ENCODE data around the gene NAA20. TPM values are rescaled to one million over a fixed set of nuclear protein-coding genes. Genes with fewer than 3 reads are reported as not detected.

Gene NAA20
- total RNA-seq, 1 experiment from 2014 or later = 113 TPM

- Histone ChIP-seq H3K4me1 (ENCODE audit: insufficient read depth, low read length) (peaks cover 22% of the 10 kb centered on the region), H3K4me3 (ENCODE audit: low read length) (no peak overlapping the region), H3K9me3 (ENCODE audit: low read length) (no peaks in the 10 kb centered on the region), H3K36me3 (ENCODE audit: low read depth, low read length) (no peaks in the 10 kb centered on the region), H3K9me2 (replicated peaks; ENCODE audit: low read length) (no peaks in the 10 kb centered on the region), H4K20me1 (ENCODE audit: low read length) (no peaks in the 10 kb centered on the region), H3K4me2 (ENCODE audit: low read length) (no peak overlapping the region), H3K79me2 (ENCODE audit: low read length) (peaks cover 8% of the 10 kb centered on the region; the same call in 1 of the 2 replicates), H3F3A (ENCODE audit: low read length, unreplicated experiment) (no peaks in the 10 kb centered on the region), H3K27ac (ENCODE audit: low read length) (no peak overlapping the region), H2AFZ (ENCODE audit: low read length) (no peak overlapping the region), H3K9ac (ENCODE audit: low read length) (no peak overlapping the region), H3K27me3 (ENCODE audit: low read length) (no peaks in the 10 kb centered on the region)
- ATAC-seq = no peak
- ChIA-PET CTCF (no interaction called here), POLR2A (ENCODE audit: unreplicated experiment) (no interaction called here)
- intact Hi-C loops (cut with micrococcal nuclease) = no loop called here
- DNase-seq = no peak
- no TSS peak for BruUV-seq (replicated peaks)
- TF ChIP-seq EZH2 (IDR thresholded peaks at IDR 0.05; ENCODE audit: low read length, unreplicated experiment) = no peak
- TF ChIP-seq EZH2phosphoT487 (IDR thresholded peaks at IDR 0.05; ENCODE audit: borderline replicate concordance, low read length) = no peak
- no peak for TF ChIP-seq CTCF (conservative IDR thresholded peaks at IDR 0.05; ENCODE audit: low read depth, low read length)
Observed at GRCh38 chr20:19969507-19970255, 47.5 kb upstream of the NAA20 start.

- no peak for TF ChIP-seq EZH2 (IDR thresholded peaks at IDR 0.05; ENCODE audit: low read length, unreplicated experiment)
- no peaks in the 10 kb centered on the region for H3F3A ChIP-seq (ENCODE audit: low read length, unreplicated experiment)
- H2AFZ ChIP-seq (ENCODE audit: low read length) = no peak overlapping the region
- POLR2A ChIA-PET (ENCODE audit: unreplicated experiment) = no interaction called here
- no peaks in the 10 kb centered on the region for H3K27me3 ChIP-seq (ENCODE audit: low read length)
- peaks cover 14% of the 10 kb centered on the region for H3K79me2 ChIP-seq (ENCODE audit: low read length)
- H3K9me2 ChIP-seq (replicated peaks; ENCODE audit: low read length) = no peaks in the 10 kb centered on the region
- CTCF ChIA-PET = no interaction called here
- H3K9ac ChIP-seq (ENCODE audit: low read length) = no peak overlapping the region
- no peak overlapping the region for H3K27ac ChIP-seq (ENCODE audit: low read length)
- no peak for DNase-seq
- no peaks in the 10 kb centered on the region for H3K36me3 ChIP-seq (ENCODE audit: low read depth, low read length)
- H4K20me1 ChIP-seq (ENCODE audit: low read length) = no peaks in the 10 kb centered on the region
- intact Hi-C loops (cut with micrococcal nuclease) = no loop called here
- BruUV-seq (replicated peaks) = no TSS peak
- ATAC-seq = no peak
- H3K4me1 ChIP-seq (ENCODE audit: insufficient read depth, low read length) = peaks cover 19% of the 10 kb centered on the region
- H3K9me3 ChIP-seq (ENCODE audit: low read length) = no peaks in the 10 kb centered on the region
- H3K4me3 ChIP-seq (ENCODE audit: low read length) = no peak overlapping the region
- no peak overlapping the region for H3K4me2 ChIP-seq (ENCODE audit: low read length)
Observed at GRCh38 chr20:19970256-19970765, 46.9 kb upstream of the NAA20 start.

- CTCF ChIA-PET = no interaction called here
- DNase-seq (no peak), ATAC-seq (no peak)
- no peak overlapping the region for H3K27ac ChIP-seq (ENCODE audit: low read length)
- H3K4me1 ChIP-seq (ENCODE audit: insufficient read depth, low read length) = peaks cover 19% of the 10 kb centered on the region
- no peaks in the 10 kb centered on the region for H3F3A ChIP-seq (ENCODE audit: low read length, unreplicated experiment)
- no peak overlapping the region for H2AFZ ChIP-seq (ENCODE audit: low read length)
- H3K36me3 ChIP-seq (ENCODE audit: low read depth, low read length) = peaks cover 2% of the 10 kb centered on the region; the same call in 1 of the 2 replicates
- no peaks in the 10 kb centered on the region for H3K27me3 ChIP-seq (ENCODE audit: low read length)
- BruUV-seq (replicated peaks) = no TSS peak
- no peak overlapping the region for H3K4me3 ChIP-seq (ENCODE audit: low read length)
- intact Hi-C loops (cut with micrococcal nuclease) = no loop called here
- H4K20me1 ChIP-seq (ENCODE audit: low read length) = no peaks in the 10 kb centered on the region
- H3K79me2 ChIP-seq (ENCODE audit: low read length) = peaks cover 22% of the 10 kb centered on the region
- no peak overlapping the region for H3K4me2 ChIP-seq (ENCODE audit: low read length)
- POLR2A ChIA-PET (ENCODE audit: unreplicated experiment) = no interaction called here
- TF ChIP-seq CTCF (conservative IDR thresholded peaks at IDR 0.05; ENCODE audit: low read depth, low read length) = no peak
- TF ChIP-seq EZH2phosphoT487 (IDR thresholded peaks at IDR 0.05; ENCODE audit: borderline replicate concordance, low read length) = no peak
- no peak for TF ChIP-seq EZH2 (IDR thresholded peaks at IDR 0.05; ENCODE audit: low read length, unreplicated experiment)
- no peaks in the 10 kb centered on the region for H3K9me3 ChIP-seq (ENCODE audit: low read length)
- no peaks in the 10 kb centered on the region for H3K9me2 ChIP-seq (replicated peaks; ENCODE audit: low read length)
- no peak overlapping the region for H3K9ac ChIP-seq (ENCODE audit: low read length)
Observed at GRCh38 chr20:19971116-19971515, 46.0 kb upstream of the NAA20 start.

Measured in PC-3 (cell line).